Transverse colon (tissue), 4 donors: ENCODE measurements around the gene FAU. TPM values are rescaled to one million over a fixed set of nuclear protein-coding genes. Genes with fewer than 3 reads are reported as not detected.

Experiments
- DNase-seq: peaks from one replicate; pipeline ENCODE4 v3.0.0-alpha.2; 2019
- H3K27ac ChIP-seq, 4 donors: fragments of 200-600 bp; sonication (generic); 2 replicates each; pipeline ENCODE4 v1.5.1; 2016 to 2018; ENCODE audit warnings: inconsistent platforms in 4 of 4
- H3K27me3 ChIP-seq: fragments of 200-600 bp; sonication (generic); 2 replicates; pipeline ENCODE4 v1.5.1; 2017; ENCODE audit warnings: inconsistent platforms
- H3K36me3 ChIP-seq, 4 donors: fragments of 200-600 bp; sonication (generic); 2 replicates each; pipeline ENCODE4 v1.5.1; 2017 to 2019; ENCODE audit warnings: inconsistent platforms in 4 of 4
- H3K4me1 ChIP-seq, 4 donors: fragments of 200-600 bp; sonication (generic); 2 replicates each; pipeline ENCODE4 v1.5.1; 2017 to 2020; ENCODE audit warnings: inconsistent platforms in 4 of 4
- H3K4me3 ChIP-seq, 4 donors: fragments of 200-600 bp; sonication (generic); 1 replicate in 1 of 4; 2 replicates in 3 of 4; pipeline versions ENCODE4 v1.5.1 to v1.6.1; 2017 to 2019; ENCODE audit warnings: inconsistent platforms in 4 of 4
- H3K9me3 ChIP-seq, 2 donors: fragments of 200-600 bp; sonication (generic); 2 replicates each; pipeline ENCODE4 v1.5.1; 2017 to 2019; ENCODE audit warnings: inconsistent platforms in 2 of 2
- EP300 ChIP-seq: sonication (generic); formaldehyde crosslinking; IDR thresholded peaks from one replicate; pipeline ENCODE4 v1.6.1; 2017; ENCODE audit warnings: antibody characterized with exemption, low read depth
- POLR2A ChIP-seq: fragments of 450-650 bp; IDR thresholded peaks from one replicate; pipeline ENCODE4 v1.6.1; 2016; ENCODE audit warnings: antibody characterized with exemption, mild to moderate bottlenecking, moderate library complexity
- POLR2AphosphoS5 ChIP-seq, 3 donors: sonication (generic); formaldehyde crosslinking; IDR thresholded peaks; one replicate each; pipeline ENCODE4 v1.6.1; 2016; ENCODE audit warnings: antibody characterized with exemption in 3 of 3
- WGBS, 2 donors: methylation state at CpG; one replicate each; pipeline ENCODE4 v1.1.5; 2018; ENCODE audit warnings: low coverage in 1 of 2; 5-methylcytosine and 5-hydroxymethylcytosine counted together
- in situ Hi-C, 4 donors: fragments of 200-750 bp; cut with MboI; loops; one replicate each; pipeline versions ENCODE4 v1.15.0 to v1.15.1; 2017; ENCODE audit warnings: low sequenced_read_pairs in 3 of 4, low pct_ligation_motif_present in 1 of 4, low pct_unique_long_range_greater_than_20kb in 1 of 4
- intact Hi-C: fragments of 100-400 bp; cut with DNase I; formaldehyde crosslinking; loops from one replicate; pipeline ENCODE4 v1.15.1; 2023; ENCODE audit warnings: low total_unique reads
- total RNA-seq, 4 donors: library from RNA; depleted of rRNA; stranded (reverse); fragments of >200 nt; gene quantifications; one replicate each; pipeline ENCODE4 v1.1.0, GENCODE V29; 2016
- TF ChIP-seq, protein P1 (sequence below), 5 experiments: fragments of 200-600 bp in 3 of 5; fragments of 450-650 bp in 2 of 5; sonication (generic) in 3 of 5; IDR thresholded peaks; 1 replicate in 2 of 5; 2 replicates in 3 of 5; pipeline ENCODE4 v1.5.1; 2016 to 2017; ENCODE audit warnings: antibody characterized with exemption in 5 of 5, inconsistent platforms in 3 of 5, mild to moderate bottlenecking in 2 of 5, moderate library complexity in 1 of 5

The FAU gene
- total RNA-seq, 4 donors from 2014 or later = 594 to 986 (median 662) TPM

- in situ Hi-C loops = loop anchor here in 1 of 4 donors (10.0 kb wide), 1 partner anchor 52 kb away; the partner anchor contains the start of gene CAPN1
These were observed 11.2 kb upstream of the FAU start for GRCh38 chr11:65132988-65133700.

DNA sequence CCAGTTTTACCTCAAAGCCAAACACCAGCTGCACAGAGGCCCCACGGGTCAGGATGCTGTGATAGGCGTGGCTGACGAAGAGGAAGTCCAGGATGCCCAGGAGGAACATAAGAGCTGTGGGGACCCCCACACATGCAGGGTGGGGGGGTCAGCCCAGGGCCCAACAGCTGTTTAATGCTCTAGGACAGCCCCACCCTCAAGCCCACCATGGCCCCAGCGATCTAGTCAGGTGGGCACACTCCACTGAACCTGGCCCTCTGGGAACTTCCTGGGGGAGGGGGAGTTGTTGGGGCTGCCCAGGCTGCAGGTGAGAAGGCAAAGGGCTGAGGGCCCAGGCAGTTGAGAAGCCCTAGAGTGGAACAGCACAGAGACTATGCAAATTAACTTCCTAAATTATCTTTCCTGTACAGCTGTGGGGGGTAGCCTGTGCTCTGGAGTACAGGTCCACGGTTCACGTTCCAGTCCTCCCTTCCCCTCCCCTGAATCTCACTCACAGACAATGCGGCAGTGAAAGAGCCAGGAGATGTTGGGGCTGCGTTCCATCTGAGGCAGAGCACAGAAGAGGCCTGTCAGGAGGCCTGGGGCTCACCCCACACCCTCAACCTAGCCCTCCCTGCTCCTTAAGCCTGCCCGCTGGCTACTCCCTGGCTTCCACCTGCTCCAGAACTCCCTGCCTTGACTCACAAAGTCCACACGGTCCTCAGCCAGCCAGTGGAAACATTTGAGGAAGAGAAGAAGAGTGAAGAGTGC, 10.5 kb upstream of the FAU start:
- H3K9me3 ChIP-seq = no peaks in the 10 kb centered on the region
- TF ChIP-seq, protein P1, sequence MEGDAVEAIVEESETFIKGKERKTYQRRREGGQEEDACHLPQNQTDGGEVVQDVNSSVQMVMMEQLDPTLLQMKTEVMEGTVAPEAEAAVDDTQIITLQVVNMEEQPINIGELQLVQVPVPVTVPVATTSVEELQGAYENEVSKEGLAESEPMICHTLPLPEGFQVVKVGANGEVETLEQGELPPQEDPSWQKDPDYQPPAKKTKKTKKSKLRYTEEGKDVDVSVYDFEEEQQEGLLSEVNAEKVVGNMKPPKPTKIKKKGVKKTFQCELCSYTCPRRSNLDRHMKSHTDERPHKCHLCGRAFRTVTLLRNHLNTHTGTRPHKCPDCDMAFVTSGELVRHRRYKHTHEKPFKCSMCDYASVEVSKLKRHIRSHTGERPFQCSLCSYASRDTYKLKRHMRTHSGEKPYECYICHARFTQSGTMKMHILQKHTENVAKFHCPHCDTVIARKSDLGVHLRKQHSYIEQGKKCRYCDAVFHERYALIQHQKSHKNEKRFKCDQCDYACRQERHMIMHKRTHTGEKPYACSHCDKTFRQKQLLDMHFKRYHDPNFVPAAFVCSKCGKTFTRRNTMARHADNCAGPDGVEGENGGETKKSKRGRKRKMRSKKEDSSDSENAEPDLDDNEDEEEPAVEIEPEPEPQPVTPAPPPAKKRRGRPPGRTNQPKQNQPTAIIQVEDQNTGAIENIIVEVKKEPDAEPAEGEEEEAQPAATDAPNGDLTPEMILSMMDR (IDR thresholded peaks at IDR 0.05) = no peak
- no peak for TF ChIP-seq EP300
- no peak for TF ChIP-seq POLR2A
- TF ChIP-seq POLR2AphosphoS5 (IDR thresholded peaks at IDR 0.05) = no peak
- H3K4me1 ChIP-seq = peaks cover 17 to 39% (median 31%) of the 10 kb centered on the region in 4 donors
- peaks cover 0 to 48% (median 25%) of the 10 kb centered on the region in 4 donors for H3K36me3 ChIP-seq
- peak overlapping the region; percentile 94 to 97 (median 95) for H3K27ac ChIP-seq
- peak overlapping the region in 2 of 4 donors; percentile 78 to 82 for H3K4me3 ChIP-seq
- in situ Hi-C loops = loop anchor here in 1 of 4 donors (10.0 kb wide), 1 partner anchor 52 kb away; the partner anchor contains the start of gene CAPN1
- no peaks in the 10 kb centered on the region for H3K27me3 ChIP-seq
- intact Hi-C loops = no loop called here
- no peak for DNase-seq
- WGBS, 2 donors = 69% methylated on average over 10 of the region's 10 CpGs; no CpG with 5 or more reads in 1 of the 2 donors

More at GRCh38 chr11:65132988-65133700, 11.2 kb upstream of the FAU start:
- H3K4me3 ChIP-seq = peak overlapping the region; percentile 73 to 82 (median 78)
- WGBS, 2 donors = 32% methylated on average over 18 of the region's 18 CpGs; no CpG with 5 or more reads in 1 of the 2 donors
- H3K27ac ChIP-seq = peak overlapping the region; percentile 94 to 97 (median 95)
- intact Hi-C loops = no loop called here
- TF ChIP-seq POLR2A (peak; percentile 15), EP300 (no peak), POLR2AphosphoS5 (IDR thresholded peaks at IDR 0.05) (peak; percentile 51 to 76 (median 64))
- TF ChIP-seq, protein P1 (IDR thresholded peaks at IDR 0.05) = no peak
- no peaks in the 10 kb centered on the region for H3K9me3 ChIP-seq
- no peaks in the 10 kb centered on the region for H3K27me3 ChIP-seq
- peaks cover 17 to 39% (median 31%) of the 10 kb centered on the region in 4 donors for H3K4me1 ChIP-seq
- peaks cover 0 to 41% (median 21%) of the 10 kb centered on the region in 4 donors for H3K36me3 ChIP-seq
- DNase-seq = peak; percentile 92

DNA sequence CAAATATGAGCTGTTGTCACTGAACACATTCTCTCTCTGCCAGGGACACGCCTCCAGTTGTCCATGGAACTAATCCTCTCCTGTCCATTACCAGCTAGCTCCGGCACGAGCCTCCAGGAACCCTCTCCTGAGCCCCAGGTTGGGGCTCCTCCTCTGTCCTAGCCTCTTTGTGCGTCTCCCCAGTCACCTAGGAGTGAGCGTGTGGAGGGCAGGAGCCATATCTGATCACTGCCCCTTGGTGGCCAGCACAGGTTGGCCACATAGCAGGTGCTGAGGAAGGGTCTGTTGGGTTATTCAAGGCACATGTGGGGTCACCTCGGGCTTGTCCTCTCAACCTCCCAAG, 9.9 kb upstream of the FAU start:
- Histone ChIP-seq H3K36me3 (peaks cover 0 to 52% (median 26%) of the 10 kb centered on the region in 4 donors), H3K27ac (peak overlapping the region in 2 of 4 donors; percentile 51 to 94), H3K27me3 (no peaks in the 10 kb centered on the region), H3K4me1 (peaks cover 17 to 39% (median 30%) of the 10 kb centered on the region in 4 donors), H3K9me3 (no peaks in the 10 kb centered on the region), H3K4me3 (no peak overlapping the region)
- no peak for DNase-seq
- TF ChIP-seq POLR2AphosphoS5 (IDR thresholded peaks at IDR 0.05) (no peak), POLR2A (no peak), EP300 (no peak)
- intact Hi-C loops (no loop called here), in situ Hi-C loops (loop anchor here in 1 of 4 donors (10.0 kb wide), 1 partner anchor 53 kb away; the partner anchor contains the start of gene CAPN1)
- WGBS, 2 donors = 80% methylated on average over 6 of the region's 6 CpGs; no CpG with 5 or more reads in 1 of the 2 donors

- H3K9me3 ChIP-seq = no peaks in the 10 kb centered on the region
- no peak overlapping the region for H3K27ac ChIP-seq
- DNase-seq = no peak
- H3K36me3 ChIP-seq = peaks cover 0 to 56% (median 29%) of the 10 kb centered on the region in 4 donors
- no peak overlapping the region for H3K4me3 ChIP-seq
- WGBS, 2 donors = 58 to 82% methylated on average over 2 to 3 of the region's 3 CpGs
- H3K4me1 ChIP-seq = peaks cover 17 to 34% (median 26%) of the 10 kb centered on the region in 4 donors
- no peak for TF ChIP-seq POLR2A
- no peak for TF ChIP-seq POLR2AphosphoS5 (IDR thresholded peaks at IDR 0.05)
- no peak for TF ChIP-seq EP300
- TF ChIP-seq, protein P1 (IDR thresholded peaks at IDR 0.05) = no peak
- no peaks in the 10 kb centered on the region for H3K27me3 ChIP-seq
- in situ Hi-C loops (loop anchor here in 1 of 4 donors (10.0 kb wide), 1 partner anchor 53 kb away; the partner anchor contains the start of gene CAPN1), intact Hi-C loops (no loop called here)
These were observed 9.5 kb upstream of the FAU start for GRCh38 chr11:65131417-65131776.
